A549 (cell line): ENCODE results near the gene COL15A1.

Experiments used
- CTCF ChIP-seq: fragments of >200 bp; sonication (Bioruptor Twin); formaldehyde crosslinking; IDR thresholded peaks from 3 replicates; pipeline ENCODE4 v1.5.1; 2016
- EP300 ChIP-seq, 2 experiments: fragments of >200 bp; sonication (Bioruptor Twin); formaldehyde crosslinking; IDR thresholded peaks; 2 replicates in 1 of 2; 3 replicates in 1 of 2; pipeline ENCODE4 v1.6.1; 2016 to 2017
- PHF8 ChIP-seq: fragments of 200-600 bp; sonication (generic); IDR thresholded peaks from 2 replicates; pipeline ENCODE4 v1.6.1; 2016; ENCODE audit warnings: low read depth, mild to moderate bottlenecking, antibody characterized with exemption, moderate library complexity, borderline replicate concordance
- REST ChIP-seq: fragments of 200-600 bp; sonication (generic); IDR thresholded peaks from 2 replicates; pipeline ENCODE4 v1.6.1; 2016; ENCODE audit warnings: antibody characterized with exemption, mild to moderate bottlenecking, moderate library complexity
- USF2 ChIP-seq: fragments of 450-650 bp; IDR thresholded peaks from 2 replicates; pipeline ENCODE4 v1.6.1; 2014; ENCODE audit warnings: antibody characterized with exemption

- TF ChIP-seq USF2 (no peak), REST (no peak), CTCF (no peak), PHF8 (no peak), EP300 (IDR thresholded peaks at IDR 0.05) (no peak)
Measured at GRCh38 chr9:98954244-98954610, 10.5 kb downstream of the COL15A1 start.
